ENCODE results near the gene TRAF3.

TRAF3 gene

GRCh38 chr14:102811254-102811963, 34.2 kb downstream of the TRAF3 start:
- Histone ChIP-seq H3K27ac (no peak overlapping the region), H3K9ac (no peak overlapping the region), H3K4me1 (ENCODE audit: low read depth, poor library complexity, severe bottlenecking) (peaks cover 88% of the 10 kb centered on the region), H3K27me3 (ENCODE audit: insufficient read depth, low read depth) (no peaks in the 10 kb centered on the region), H3K36me3 (ENCODE audit: insufficient read depth) (no peaks in the 10 kb centered on the region), H3K79me2 (ENCODE audit: insufficient read depth, low read depth) (peaks cover 100% of the 10 kb centered on the region), H3K4me3 (IDR thresholded peaks at IDR 0.05; ENCODE audit: insufficient read depth, low read depth, low read length) (no peak overlapping the region), H3K4me2 (no peak overlapping the region), H2AFZ (ENCODE audit: low read depth) (no peak overlapping the region), H4K20me1 (ENCODE audit: insufficient read depth) (no peaks in the 10 kb centered on the region)
- TF ChIP-seq, protein P1, sequence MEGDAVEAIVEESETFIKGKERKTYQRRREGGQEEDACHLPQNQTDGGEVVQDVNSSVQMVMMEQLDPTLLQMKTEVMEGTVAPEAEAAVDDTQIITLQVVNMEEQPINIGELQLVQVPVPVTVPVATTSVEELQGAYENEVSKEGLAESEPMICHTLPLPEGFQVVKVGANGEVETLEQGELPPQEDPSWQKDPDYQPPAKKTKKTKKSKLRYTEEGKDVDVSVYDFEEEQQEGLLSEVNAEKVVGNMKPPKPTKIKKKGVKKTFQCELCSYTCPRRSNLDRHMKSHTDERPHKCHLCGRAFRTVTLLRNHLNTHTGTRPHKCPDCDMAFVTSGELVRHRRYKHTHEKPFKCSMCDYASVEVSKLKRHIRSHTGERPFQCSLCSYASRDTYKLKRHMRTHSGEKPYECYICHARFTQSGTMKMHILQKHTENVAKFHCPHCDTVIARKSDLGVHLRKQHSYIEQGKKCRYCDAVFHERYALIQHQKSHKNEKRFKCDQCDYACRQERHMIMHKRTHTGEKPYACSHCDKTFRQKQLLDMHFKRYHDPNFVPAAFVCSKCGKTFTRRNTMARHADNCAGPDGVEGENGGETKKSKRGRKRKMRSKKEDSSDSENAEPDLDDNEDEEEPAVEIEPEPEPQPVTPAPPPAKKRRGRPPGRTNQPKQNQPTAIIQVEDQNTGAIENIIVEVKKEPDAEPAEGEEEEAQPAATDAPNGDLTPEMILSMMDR (conservative IDR thresholded peaks at IDR 0.05; ENCODE audit: low read depth, low read length): no peak

- H2AFZ ChIP-seq (ENCODE audit: low read depth): no peak overlapping the region
- no peak overlapping the region for H3K27ac ChIP-seq
- H3K27me3 ChIP-seq (ENCODE audit: insufficient read depth, low read depth): no peaks in the 10 kb centered on the region
- H3K9ac ChIP-seq: no peak overlapping the region
- H3K4me2 ChIP-seq: no peak overlapping the region
- TF ChIP-seq, protein P1 (conservative IDR thresholded peaks at IDR 0.05; ENCODE audit: low read depth, low read length): no peak
- H4K20me1 ChIP-seq (ENCODE audit: insufficient read depth): no peaks in the 10 kb centered on the region
- no peak overlapping the region for H3K4me3 ChIP-seq (IDR thresholded peaks at IDR 0.05; ENCODE audit: insufficient read depth, low read depth, low read length)
- H3K36me3 ChIP-seq (ENCODE audit: insufficient read depth): no peaks in the 10 kb centered on the region
- peaks cover 100% of the 10 kb centered on the region for H3K79me2 ChIP-seq (ENCODE audit: insufficient read depth, low read depth)
- H3K4me1 ChIP-seq (ENCODE audit: low read depth, poor library complexity, severe bottlenecking): peaks cover 88% of the 10 kb centered on the region
Measured at GRCh38 chr14:102811971-102812370, 34.7 kb downstream of the TRAF3 start.

DNA sequence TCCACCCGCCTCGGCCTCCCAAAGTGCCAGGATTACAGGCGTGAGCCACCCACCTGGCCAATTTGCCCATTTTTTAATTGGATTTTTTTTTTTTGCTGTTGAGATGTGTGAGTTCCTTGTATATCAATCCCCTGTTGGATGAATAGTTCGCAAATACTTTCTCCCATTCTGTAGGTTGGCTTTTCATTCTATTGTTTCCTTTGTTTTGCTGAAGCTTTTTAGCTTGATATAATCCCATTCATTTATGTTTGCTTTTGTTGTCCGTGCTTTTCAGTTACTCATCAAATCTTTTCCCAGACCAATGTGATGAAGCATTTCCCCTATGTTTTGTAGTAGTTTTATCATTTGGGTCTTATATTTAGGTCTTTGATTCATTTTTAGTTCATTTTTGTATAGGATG, 36.4 kb downstream of the TRAF3 start:
- H3K36me3 ChIP-seq (ENCODE audit: insufficient read depth): no peaks in the 10 kb centered on the region
- peaks cover 100% of the 10 kb centered on the region for H3K79me2 ChIP-seq (ENCODE audit: insufficient read depth, low read depth)
- H3K27me3 ChIP-seq (ENCODE audit: insufficient read depth, low read depth): no peaks in the 10 kb centered on the region
- no peak overlapping the region for H3K4me2 ChIP-seq
- no peak overlapping the region for H2AFZ ChIP-seq (ENCODE audit: low read depth)
- no peak overlapping the region for H3K9ac ChIP-seq
- peaks cover 88% of the 10 kb centered on the region for H3K4me1 ChIP-seq (ENCODE audit: low read depth, poor library complexity, severe bottlenecking)
- H3K4me3 ChIP-seq (IDR thresholded peaks at IDR 0.05; ENCODE audit: insufficient read depth, low read depth, low read length): no peak overlapping the region
- TF ChIP-seq, protein P1 (conservative IDR thresholded peaks at IDR 0.05; ENCODE audit: low read depth, low read length): no peak
- no peak overlapping the region for H3K27ac ChIP-seq
- H4K20me1 ChIP-seq (ENCODE audit: insufficient read depth): no peaks in the 10 kb centered on the region

DNA sequence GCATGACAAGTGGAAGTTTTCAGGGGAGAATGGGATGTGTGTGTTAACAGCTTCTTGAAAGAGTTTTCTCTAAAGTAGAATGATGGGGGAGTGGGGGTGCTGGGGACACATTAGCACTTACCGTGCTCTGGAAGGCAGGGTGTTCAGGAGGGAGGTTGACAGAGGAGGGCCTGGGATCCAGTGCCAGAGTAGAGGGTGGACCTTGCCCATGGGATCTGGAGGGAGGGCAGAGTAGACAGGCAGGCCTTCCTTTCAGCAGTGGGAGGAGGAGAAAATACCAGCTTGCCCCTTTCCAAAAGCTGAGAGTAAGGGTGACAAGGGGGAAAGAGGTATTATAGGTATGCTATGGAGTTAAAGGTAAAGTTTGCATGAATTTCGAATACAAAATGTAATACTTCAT, 40.1 kb downstream of the TRAF3 start:
- Histone ChIP-seq H3K79me2 (ENCODE audit: insufficient read depth, low read depth) (peaks cover 92% of the 10 kb centered on the region), H3K4me3 (IDR thresholded peaks at IDR 0.05; ENCODE audit: insufficient read depth, low read depth, low read length) (no peak overlapping the region), H3K36me3 (ENCODE audit: insufficient read depth) (no peaks in the 10 kb centered on the region), H3K4me1 (ENCODE audit: low read depth, poor library complexity, severe bottlenecking) (peaks cover 83% of the 10 kb centered on the region), H3K27me3 (ENCODE audit: insufficient read depth, low read depth) (no peaks in the 10 kb centered on the region), H3K27ac (peak overlapping the region; percentile 85; the same call in 1 of the 2 replicates), H4K20me1 (ENCODE audit: insufficient read depth) (no peaks in the 10 kb centered on the region), H2AFZ (ENCODE audit: low read depth) (no peak overlapping the region), H3K4me2 (no peak overlapping the region), H3K9ac (no peak overlapping the region)
- TF ChIP-seq, protein P1 (conservative IDR thresholded peaks at IDR 0.05; ENCODE audit: low read depth, low read length): no peak
